CD4-positive, alpha-beta T cell treated with Interferon alpha-2 for 1 hour (primary cell): ENCODE data around the gene NACC2.

Experiments used
- DNase-seq, 2 donors: peaks; one replicate each; pipeline ENCODE4 v3.0.0-alpha.2; 2020 to 2022

NACC2 gene

GRCh38 chr9:136054798-136055714 lies 40.0 kb downstream of the NACC2 start:
- DNase-seq = no peak

- no peak for DNase-seq
Observed at GRCh38 chr9:136054146-136054545, 40.9 kb downstream of the NACC2 start.

GRCh38 chr9:136053757-136054142 lies 41.3 kb downstream of the NACC2 start:
- no peak for DNase-seq

GRCh38 chr9:136052991-136053756 lies 41.9 kb downstream of the NACC2 start:
- no peak for DNase-seq

GRCh38 chr9:136052472-136052880 lies 42.6 kb downstream of the NACC2 start:
- no peak for DNase-seq

GRCh38 chr9:136051837-136052471 lies 43.1 kb downstream of the NACC2 start:
- no peak for DNase-seq

- DNase-seq = no peak
Observed at GRCh38 chr9:136051453-136051836, 43.6 kb downstream of the NACC2 start.

- DNase-seq = no peak
Observed at GRCh38 chr9:136050701-136051452, 44.2 kb downstream of the NACC2 start.

GRCh38 chr9:136050266-136050700 lies 44.8 kb downstream of the NACC2 start:
- no peak for DNase-seq

- no peak for DNase-seq
Observed at GRCh38 chr9:136049491-136050265, 45.4 kb downstream of the NACC2 start.

GRCh38 chr9:136048560-136049411 lies 46.3 kb downstream of the NACC2 start:
- DNase-seq = no peak

GRCh38 chr9:136047775-136048559 lies 47.1 kb downstream of the NACC2 start:
- DNase-seq = no peak

GRCh38 chr9:136047076-136047774 lies 47.9 kb downstream of the NACC2 start:
- no peak for DNase-seq

GRCh38 chr9:136046554-136046920 lies 48.6 kb downstream of the NACC2 start:
- no peak for DNase-seq

GRCh38 chr9:136045595-136046553 lies 49.2 kb downstream of the NACC2 start:
- DNase-seq = peak in 1 of 2 donors; percentile 58

- no peak for DNase-seq
Observed at GRCh38 chr9:136044971-136045594, 50.0 kb downstream of the NACC2 start.

- DNase-seq = no peak
Observed at GRCh38 chr9:136044207-136044970, 50.7 kb downstream of the NACC2 start.
